SHP77 treated with DMSO at 0.1 percent for 48 hours (cell line): Measurements from ENCODE around the gene C1QTNF1.
"Not testable (repeated sequence)": the region's sequence is repeated elsewhere in the genome, so short reads cannot be mapped to it uniquely, and the experiment has no call there.

Source experiments
- DNase-seq: peaks from one replicate; lab custom pipeline; 2025; lab: John Stamatoyannopoulos, UW

Gene C1QTNF1

DNA sequence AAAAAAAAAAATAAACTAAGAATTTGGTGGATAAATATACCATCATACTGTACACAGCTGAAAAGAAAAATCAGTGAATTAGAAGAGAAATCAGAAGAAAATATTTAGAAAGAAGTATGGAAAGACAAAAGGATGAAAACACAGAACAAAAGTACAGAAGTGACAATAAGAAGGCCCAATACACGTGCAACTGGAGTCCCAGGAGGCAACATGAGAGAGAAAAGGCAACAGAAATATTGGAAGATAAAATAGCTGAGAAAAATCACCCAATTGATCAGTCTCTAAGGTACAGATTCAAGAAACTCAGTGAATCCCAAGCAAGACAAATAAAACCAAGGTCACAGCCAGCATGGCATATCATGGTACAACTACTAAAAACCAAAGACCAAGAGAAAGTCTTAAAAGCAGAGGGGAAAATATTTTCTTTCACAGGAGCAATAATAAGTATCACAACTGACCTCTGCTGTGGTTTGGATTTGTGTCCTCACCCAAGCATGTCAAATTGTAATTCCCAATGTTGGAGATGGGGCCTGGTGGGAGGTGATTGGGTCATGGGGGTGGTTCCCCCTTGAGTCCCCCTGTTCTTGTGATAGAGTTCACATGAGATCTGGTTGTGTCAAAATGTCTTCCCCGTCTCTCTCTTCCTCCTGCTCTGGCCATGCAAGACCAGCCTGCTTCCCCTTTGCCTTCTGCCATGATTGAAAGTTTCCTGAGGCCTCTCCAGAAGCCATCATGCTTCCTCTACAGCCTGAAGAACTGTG lies 30.4 kb downstream of the C1QTNF1 start:
- no peak for DNase-seq

DNA sequence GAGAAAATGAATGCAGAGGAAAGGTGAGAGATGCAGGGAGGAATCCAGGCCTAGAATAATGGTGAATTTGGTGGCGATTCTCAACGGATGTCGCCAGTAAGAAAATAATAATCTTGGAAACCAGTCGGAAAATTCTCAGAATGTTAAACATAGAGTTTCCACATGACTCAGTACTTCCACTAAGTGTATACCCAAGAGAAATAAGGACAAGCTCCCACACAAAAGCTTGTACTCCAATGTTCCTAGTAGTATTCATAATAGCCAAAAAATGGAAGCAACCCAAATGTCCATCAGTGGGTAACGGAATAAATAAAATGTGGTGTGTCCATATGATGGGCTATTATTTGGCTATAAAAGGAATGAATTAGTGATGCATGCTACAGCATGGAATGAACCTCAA lies 31.2 kb downstream of the C1QTNF1 start:
- no peak for DNase-seq

- DNase-seq, result no peak
Observed at GRCh38 chr17:79057737-79058385, 33.9 kb downstream of the C1QTNF1 start.

GRCh38 chr17:79062691-79063090 lies 38.7 kb downstream of the C1QTNF1 start:
- no peak for DNase-seq

DNA sequence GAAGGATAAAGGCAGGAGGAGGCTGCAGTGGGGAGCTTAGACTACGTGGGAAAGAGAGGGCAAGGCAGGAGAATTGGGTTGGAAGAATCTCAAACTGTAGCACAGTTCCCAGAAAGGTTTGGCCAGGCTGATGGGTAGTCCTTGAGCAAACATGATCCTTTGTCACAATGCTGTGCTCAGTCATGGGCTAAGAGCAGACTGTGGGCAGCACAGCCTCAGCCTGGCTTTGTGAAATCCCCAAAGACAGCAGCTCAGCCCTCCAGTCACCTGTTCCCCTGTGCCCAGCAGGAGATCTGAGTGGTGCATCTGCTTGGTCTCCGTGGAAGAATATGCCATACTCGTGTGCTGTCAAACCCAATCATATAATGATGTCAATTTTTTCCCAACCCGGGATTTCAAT lies 40.1 kb downstream of the C1QTNF1 start:
- DNase-seq, result no peak

DNA sequence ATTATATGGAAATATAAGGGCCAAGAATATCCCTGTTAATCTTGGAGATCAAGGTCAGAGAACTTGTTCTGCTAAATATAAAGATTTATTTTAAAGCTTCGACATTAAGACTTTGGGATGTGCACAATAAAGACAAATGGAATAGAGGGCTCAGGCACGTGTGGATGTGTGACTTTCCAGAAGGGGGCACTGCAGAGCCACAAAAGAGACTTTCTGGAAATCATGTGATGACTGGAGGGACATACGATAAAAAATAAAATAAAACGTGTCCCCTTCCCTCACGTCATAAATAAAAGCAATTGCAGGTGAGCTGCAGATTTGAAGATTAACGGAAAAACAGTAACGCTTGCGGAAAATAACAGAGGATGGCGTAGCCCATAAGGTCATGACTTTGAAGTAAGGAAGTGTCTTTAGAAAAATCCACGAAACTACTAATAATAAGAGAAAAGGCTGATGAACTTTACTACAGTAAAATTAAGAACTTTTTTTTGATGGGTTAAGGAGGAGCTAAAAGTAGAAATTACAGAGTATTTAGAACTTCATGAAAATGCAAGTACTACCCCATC lies 41.2 kb downstream of the C1QTNF1 start:
- DNase-seq, result no peak

- no peak for DNase-seq
Observed at GRCh38 chr17:79066963-79067362, 43.0 kb downstream of the C1QTNF1 start.

DNA sequence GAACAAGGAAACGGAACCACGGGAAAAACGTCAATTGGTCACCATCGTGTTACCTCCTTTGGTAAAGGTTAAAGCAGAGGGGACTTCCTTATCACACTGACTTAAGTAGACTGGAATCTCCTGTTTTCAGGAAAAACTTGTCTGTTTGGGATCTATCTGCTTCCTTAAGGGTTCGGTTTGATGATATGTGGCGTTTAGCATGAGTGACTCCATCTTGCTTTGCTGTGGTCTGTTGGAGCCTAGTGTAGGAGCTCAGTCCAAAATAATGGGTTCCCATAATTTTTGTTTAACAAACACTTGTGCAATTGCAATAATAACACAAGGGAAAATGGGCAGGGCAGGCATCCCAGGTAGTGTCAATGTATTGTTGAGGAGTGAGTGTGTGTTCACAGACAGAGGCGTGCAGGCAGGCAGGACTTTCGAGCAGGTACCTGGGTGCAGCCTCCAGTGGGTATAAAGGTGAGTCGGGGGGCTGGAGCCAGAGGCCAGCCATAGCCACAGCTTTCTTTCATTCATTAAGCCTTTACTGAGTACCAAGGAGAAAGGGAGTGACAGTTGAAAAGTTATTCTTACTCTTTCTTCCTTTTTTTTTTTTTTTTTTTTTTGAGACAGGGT lies 46.4 kb downstream of the C1QTNF1 start:
- DNase-seq, result no peak

DNA sequence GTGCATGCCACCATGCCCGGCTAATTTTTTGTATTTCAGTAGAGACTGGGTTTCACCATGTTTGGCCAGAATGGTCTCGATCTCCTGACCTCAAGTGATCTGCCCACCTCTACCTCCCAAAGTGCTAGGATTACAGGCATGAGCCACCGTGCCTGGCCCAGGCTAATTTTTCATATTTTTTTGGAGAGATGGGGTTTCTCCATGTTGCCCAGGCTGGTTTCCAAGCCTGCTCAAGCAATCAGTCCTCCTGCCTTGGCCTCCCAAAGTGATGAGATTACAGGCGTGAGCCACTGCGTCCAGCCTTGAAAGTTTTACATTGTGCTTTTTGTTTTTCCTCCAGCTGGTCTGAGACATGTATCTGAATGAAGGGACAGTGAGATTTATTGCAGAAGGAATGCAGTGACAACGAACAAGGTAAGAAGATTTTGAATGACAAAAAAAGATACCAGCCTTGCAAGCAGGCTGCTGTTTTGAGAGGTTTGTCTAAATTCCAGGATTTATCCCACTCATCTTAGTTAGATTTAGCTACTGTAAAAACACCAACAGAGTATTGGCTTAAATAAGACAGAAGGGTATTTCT lies 47.3 kb downstream of the C1QTNF1 start:
- DNase-seq, result no peak

- DNase-seq, result no peak
Observed at GRCh38 chr17:79072544-79072943, 48.6 kb downstream of the C1QTNF1 start.

DNA sequence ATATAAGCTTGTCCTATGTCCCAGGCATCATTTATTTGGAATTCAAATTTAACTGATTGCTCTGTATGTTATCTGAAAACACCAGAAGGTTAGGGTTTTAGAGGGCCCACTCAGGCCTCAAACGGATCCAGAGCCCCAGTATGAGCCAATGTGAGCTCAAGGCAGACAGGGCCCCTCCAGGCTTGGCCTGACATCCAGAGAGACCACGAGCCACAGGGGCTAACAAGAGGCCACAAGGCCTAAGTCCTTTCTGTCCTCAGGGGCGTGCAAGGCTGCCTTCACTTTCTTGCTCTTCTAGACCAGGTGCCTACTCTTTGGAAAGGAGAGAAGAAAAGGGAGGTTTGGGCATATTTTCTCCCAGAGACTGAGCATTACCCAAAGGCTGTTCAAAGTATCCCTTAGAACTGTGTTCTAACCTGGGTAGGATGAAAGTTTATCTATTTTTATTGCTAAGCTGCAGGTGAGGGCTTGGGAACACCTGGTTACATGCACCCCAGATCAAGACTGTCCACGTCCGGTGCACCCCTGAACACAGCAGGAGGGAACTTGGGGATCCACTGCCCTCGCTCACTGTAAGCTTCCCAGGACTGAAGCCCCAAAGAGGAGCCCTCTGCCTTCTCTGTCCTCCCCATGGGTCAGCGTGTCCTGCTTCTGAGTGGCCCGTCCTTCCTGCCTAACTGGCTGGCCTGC lies 49.2 kb downstream of the C1QTNF1 start:
- no peak for DNase-seq

DNA sequence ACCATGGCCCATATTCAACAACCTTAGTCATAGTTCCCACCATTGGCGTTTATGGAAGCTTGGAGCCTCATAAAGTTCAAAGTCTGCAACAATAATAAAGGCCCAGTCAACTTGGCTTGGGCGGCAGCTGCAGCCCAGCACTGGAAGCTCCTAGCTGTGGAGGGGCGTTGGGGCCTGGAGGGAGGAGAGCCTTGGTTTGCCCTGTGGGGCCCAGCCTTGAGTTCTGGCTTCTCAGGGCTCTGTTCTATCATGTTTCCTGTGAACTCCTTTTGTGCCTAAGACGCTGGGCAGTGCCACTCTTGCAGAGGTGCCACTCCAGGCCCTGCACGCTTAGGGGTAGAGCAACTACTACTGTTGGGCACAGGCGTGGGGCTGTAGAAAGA lies 49.7 kb downstream of the C1QTNF1 start:
- no peak for DNase-seq

GRCh38 chr17:79074121-79074648 lies 50.2 kb downstream of the C1QTNF1 start:
- not testable (repeated sequence) for DNase-seq

- peak; percentile 89 for DNase-seq
Observed at GRCh38 chr17:79074649-79075445, 50.9 kb downstream of the C1QTNF1 start, which contains the start of gene ENGASE. ENGASE (plus strand) TSS chr17:79074824; CDS start chr17:79074945, 121 bp downstream.

GRCh38 chr17:79075446-79075750 lies 51.4 kb downstream of the C1QTNF1 start:
- DNase-seq, result no peak

DNA sequence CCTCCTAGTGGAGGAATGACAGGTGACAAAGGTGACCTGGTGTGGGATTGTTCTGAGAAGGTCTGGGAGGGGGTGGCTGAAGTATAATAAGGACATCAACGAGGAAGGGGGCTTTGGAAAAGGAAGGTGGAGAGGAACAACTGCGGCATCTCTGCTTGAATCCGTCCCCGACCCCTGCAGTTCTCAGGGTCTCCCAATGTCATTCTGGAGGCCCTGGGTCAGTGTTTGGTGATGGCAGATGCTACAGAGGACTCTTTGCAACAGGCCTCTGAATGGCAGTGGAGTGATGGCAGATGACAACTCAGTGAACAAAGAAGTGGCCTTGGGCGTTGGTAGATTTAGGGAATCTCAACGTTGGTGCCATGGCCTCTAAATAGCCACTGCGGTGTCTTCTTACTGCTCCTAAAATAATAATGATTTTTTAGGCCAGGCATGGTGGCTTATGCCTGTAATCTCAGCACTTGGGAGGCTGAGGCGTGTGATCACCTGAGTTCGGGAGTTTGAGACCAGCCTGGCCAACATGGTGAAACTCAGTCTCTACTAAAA lies 52.0 kb downstream of the C1QTNF1 start:
- DNase-seq, result no peak

- no peak for DNase-seq
Observed at GRCh38 chr17:79077587-79077986, 53.6 kb downstream of the C1QTNF1 start.

DNA sequence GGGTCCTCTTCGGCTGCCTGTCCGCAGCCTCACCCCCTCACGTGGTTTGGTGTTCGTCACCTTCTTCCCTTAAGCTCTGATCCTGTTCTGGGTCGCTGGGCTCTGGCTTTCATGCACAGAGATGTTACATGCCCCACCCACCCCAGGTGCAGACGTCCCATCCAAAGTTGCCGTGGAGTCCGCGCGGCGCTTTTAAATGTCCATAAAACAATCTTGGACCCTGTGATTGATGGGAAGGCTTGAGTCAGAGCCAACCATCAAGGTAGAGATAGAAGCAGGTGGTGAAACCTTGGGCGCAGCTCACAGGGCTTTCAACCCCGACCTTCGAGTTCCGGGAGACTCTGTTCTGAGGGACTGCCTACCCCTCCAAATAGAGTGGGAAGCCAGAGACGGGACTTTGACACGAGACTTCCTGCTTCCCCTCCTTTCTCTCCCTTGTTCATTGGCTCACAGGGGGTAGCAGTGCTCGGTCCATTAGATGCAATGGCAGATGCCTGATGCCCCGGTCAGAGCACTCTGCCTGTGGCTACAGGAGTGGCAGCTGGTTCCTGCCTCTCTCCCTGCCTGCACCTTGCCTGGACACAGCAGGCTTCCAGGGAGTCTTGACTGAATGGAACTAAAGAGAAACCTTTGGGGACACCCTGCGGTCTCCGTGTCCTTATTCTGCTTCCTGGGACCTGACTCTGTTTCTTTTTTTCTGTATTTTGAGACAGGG lies 54.7 kb downstream of the C1QTNF1 start:
- no peak for DNase-seq

DNA sequence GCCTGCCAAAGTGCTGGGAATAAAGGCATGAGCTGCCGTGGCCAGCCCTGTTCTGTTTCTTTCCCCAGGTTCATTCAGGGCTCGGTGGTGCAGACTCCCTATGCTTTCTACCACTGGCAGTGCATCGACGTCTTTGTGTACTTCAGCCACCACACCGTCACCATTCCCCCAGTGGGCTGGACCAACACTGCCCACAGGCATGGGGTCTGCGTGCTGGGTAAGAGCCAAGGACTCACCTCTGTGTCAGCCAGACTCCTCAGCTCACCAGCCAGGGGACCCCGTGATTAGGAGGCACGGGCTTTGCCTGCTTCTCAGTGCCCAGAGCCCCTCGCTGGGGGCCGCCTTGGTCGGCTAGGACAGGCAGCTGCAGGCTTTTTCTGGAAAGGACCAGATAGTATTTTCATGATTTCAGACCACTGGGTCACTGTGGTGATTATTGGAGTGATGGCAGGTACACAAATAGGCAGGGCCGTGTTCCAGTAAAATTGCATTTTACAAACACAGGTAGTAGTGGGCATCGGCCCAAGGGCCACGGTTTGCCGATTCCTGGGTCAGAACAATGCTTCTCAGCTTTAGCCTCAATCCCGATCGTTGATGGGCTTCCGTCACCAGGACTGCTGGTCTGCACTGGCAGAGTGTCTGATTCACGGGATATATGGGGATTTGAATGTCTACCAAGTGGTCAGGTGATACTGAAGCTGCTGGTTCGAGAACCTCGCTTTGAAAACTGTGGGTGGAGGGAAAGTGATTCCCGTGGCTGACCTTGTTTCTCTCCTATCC lies 55.6 kb downstream of the C1QTNF1 start:
- no peak for DNase-seq
